HCT116 (cell line): ENCODE data around the gene SKI. TPM values are rescaled to one million over a fixed set of nuclear protein-coding genes. Genes with fewer than 3 reads are reported as not detected.

Experiments used
- ATAC-seq: fragments of 200-7000 bp; cut with Tn5 transposase; 2 replicates; pipeline ENCODE4 v1.9.1; 2020; ENCODE audit warnings: mild to moderate bottlenecking, moderate library complexity
- BruUV-seq: library from RNA; stranded (reverse); fragments of 400-500 nt; replicated peaks from 2 replicates; lab custom pipeline; 2021; lab: Mats Ljungman, UMichigan
- CTCF ChIA-PET: fragments of 300-600 bp; sonication (Branson Sonifier 250); formaldehyde crosslinking; loops from one replicate; lab custom pipeline; 2021; ENCODE audit warnings: antibody characterized with exemption; lab: Charles Lee
- POLR2A ChIA-PET: fragments of 300-600, 350-600 bp; sonication (Branson Sonifier 250); formaldehyde crosslinking; loops from one replicate; lab custom pipeline; 2021; ENCODE audit warnings: antibody characterized with exemption; lab: Charles Lee
- RAD21 ChIA-PET, 2 experiments: fragments of 300-600 bp; sonication (Branson Sonifier 250); formaldehyde crosslinking; loops; one replicate each; lab custom pipeline; 2023; ENCODE audit warnings: low total read pairs in 2 of 2; ENCODE audit not compliant: uncharacterized antibody in 2 of 2, unreplicated experiment in 2 of 2, low non-redundant PET in 1 of 2; lab: Charles Lee
- DNase-seq: peaks from one replicate; pipeline ENCODE4 v3.0.0-alpha.2; 2010; ENCODE audit warnings: low read depth, low spot score
- H2AFZ ChIP-seq: fragments of 200-600 bp; shearing (Covaris generic), sonication (generic); 2 replicates; pipeline ENCODE4 v1.6.1; 2017; ENCODE audit warnings: low read depth, mixed run types, mixed read lengths, antibody characterized with exemption, low read length; ENCODE audit not compliant: poor library complexity, severe bottlenecking
- H3K27ac ChIP-seq: 2 replicates; pipeline ENCODE4 v1.5.1; 2012; ENCODE audit warnings: low read depth, low read length
- H3K27me3 ChIP-seq: fragments of 200-600 bp; sonication (generic); 2 replicates; pipeline ENCODE4 v1.6.1; 2016; ENCODE audit warnings: mixed run types, low read length, mixed read lengths; ENCODE audit not compliant: insufficient read depth
- H3K36me3 ChIP-seq, 2 experiments: fragments of 200-500 bp in 1 of 2; fragments of 200-600 bp in 1 of 2; sonication (Bioruptor generic) in 1 of 2; sonication (generic) in 1 of 2; 2 replicates each; pipeline versions ENCODE4 v1.5.1 to v1.6.1; 2014 to 2016; ENCODE audit warnings: low read length in 2 of 2, inconsistent platforms in 1 of 2, mixed read lengths in 1 of 2, mixed run types in 1 of 2; ENCODE audit not compliant: insufficient read depth in 2 of 2, control insufficient read depth in 1 of 2
- H3K4me1 ChIP-seq, 2 experiments: fragments of 200-600 bp in 1 of 2; sonication (generic) in 1 of 2; 2 replicates each; pipeline versions ENCODE4 v1.5.1 to v1.6.1; 2012 to 2017; ENCODE audit warnings: low read length in 2 of 2, inconsistent platforms in 1 of 2, mild to moderate bottlenecking in 1 of 2, mixed read lengths in 1 of 2, mixed run types in 1 of 2, moderate library complexity in 1 of 2; ENCODE audit not compliant: insufficient read depth in 2 of 2, control insufficient read depth in 1 of 2
- H3K4me2 ChIP-seq: fragments of 200-600 bp; sonication (generic); 2 replicates; pipeline ENCODE4 v1.6.1; 2017; ENCODE audit warnings: mixed run types, low read length, mixed read lengths
- H3K4me3 ChIP-seq, 2 experiments: fragments of 200-600 bp in 1 of 2; sonication (generic) in 1 of 2; replicated peaks in 1 of 2; 2 replicates each; pipeline ENCODE4 v1.5.1; 2011 to 2016; ENCODE audit warnings: low read length in 2 of 2, control low read depth in 1 of 2, low read depth in 1 of 2, mild to moderate bottlenecking in 1 of 2, mixed read lengths in 1 of 2, mixed run types in 1 of 2
- H3K79me2 ChIP-seq: fragments of 200-600 bp; sonication (generic); 2 replicates; pipeline ENCODE4 v1.6.1; 2017; ENCODE audit warnings: mild to moderate bottlenecking, mixed run types, low read length, moderate library complexity, mixed read lengths; ENCODE audit not compliant: insufficient read depth
- H3K9ac ChIP-seq: fragments of 200-600 bp; sonication (generic); 2 replicates; pipeline ENCODE4 v1.6.1; 2016; ENCODE audit warnings: low read length, mixed read lengths
- H3K9me2 ChIP-seq: fragments of 200-600 bp; sonication (generic), shearing (Covaris generic); 2 replicates; pipeline ENCODE4 v1.6.1; 2017; ENCODE audit warnings: mixed run types, mild to moderate bottlenecking, moderate library complexity; ENCODE audit not compliant: insufficient read depth
- H3K9me3 ChIP-seq, 2 experiments: fragments of 200-500 bp in 1 of 2; fragments of 200-600 bp in 1 of 2; sonication (Bioruptor generic) in 1 of 2; sonication (generic) in 1 of 2; 2 replicates each; pipeline ENCODE4 v1.6.1; 2014 to 2017; ENCODE audit warnings: low read length in 2 of 2, mixed read lengths in 2 of 2, inconsistent platforms in 1 of 2, low read depth in 1 of 2, mild to moderate bottlenecking in 1 of 2, mixed run types in 1 of 2, moderate library complexity in 1 of 2; ENCODE audit not compliant: control insufficient read depth in 1 of 2, insufficient read depth in 1 of 2
- H4K20me1 ChIP-seq: fragments of 200-600 bp; sonication (generic), shearing (Covaris generic); 2 replicates; pipeline ENCODE4 v1.6.1; 2017; ENCODE audit warnings: mixed run types, mild to moderate bottlenecking, moderate library complexity; ENCODE audit not compliant: insufficient read depth
- CBX3 ChIP-seq: IDR thresholded peaks from 2 replicates; pipeline ENCODE4 v1.6.1; 2012; ENCODE audit warnings: low read depth
- FOSL1 ChIP-seq: IDR thresholded peaks from 2 replicates; pipeline ENCODE4 v1.6.1; 2012; ENCODE audit warnings: low read depth
- intact Hi-C: fragments of 100-400 bp; cut with micrococcal nuclease; formaldehyde crosslinking; loops from 2 replicates; pipeline ENCODE4 v1.10.0; 2022
- total RNA-seq: library from RNA; stranded (reverse); gene quantifications from one replicate; pipeline ENCODE4 v1.2.1, GENCODE V29; 2021; ENCODE audit not compliant: unreplicated experiment
- TF ChIP-seq, protein P1 (sequence below): IDR thresholded peaks from 2 replicates; pipeline ENCODE4 v1.6.1; 2012

The SKI gene
- total RNA-seq, 1 experiment from 2014 or later, result 56.2 TPM

DNA sequence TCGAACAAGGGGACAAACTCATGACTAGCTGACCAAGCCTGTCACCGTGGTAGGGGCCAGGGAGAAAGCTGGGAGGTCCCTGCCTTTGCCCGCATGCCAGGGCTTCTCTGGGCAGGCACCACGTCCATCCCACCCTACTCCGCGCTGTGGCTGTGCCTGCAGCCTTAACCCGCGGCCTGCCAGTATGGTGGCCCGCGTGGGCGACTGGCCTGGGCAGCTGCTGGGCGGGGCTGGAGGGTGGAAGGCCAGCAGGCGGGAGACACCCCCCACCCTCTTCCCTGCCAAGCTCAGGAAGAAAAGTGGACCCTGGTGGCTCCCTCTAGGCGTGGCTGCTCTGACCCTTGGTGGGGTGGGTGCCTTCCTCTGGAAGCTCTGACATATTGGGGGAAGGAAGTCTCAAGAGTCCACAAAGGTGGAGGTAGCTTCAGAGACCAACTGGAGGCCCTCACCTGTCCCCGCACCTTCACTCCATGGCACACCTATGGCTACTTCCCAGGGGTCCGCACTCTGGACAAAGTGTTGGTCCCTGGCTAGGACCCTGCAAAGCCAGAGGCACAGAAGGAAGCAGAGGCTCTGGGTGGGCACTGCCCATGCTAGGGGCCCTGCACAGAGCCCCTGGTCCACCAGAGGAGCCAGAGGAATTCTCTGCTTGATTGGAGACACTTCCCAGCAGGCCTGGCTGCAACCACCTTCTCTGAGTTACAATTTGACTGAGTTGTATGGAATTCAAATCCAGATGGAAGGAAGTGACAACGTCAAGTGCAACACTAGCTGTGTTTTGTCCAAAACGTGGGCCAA, 3.3 kb upstream of the SKI start (continued):
- no peak for TF ChIP-seq FOSL1
- TF ChIP-seq, protein P1, sequence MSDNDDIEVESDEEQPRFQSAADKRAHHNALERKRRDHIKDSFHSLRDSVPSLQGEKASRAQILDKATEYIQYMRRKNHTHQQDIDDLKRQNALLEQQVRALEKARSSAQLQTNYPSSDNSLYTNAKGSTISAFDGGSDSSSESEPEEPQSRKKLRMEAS, result no peak

GRCh38 chr1:2226525-2227345, 1.4 kb upstream of the SKI start:
- Histone ChIP-seq H3K9me2 (no peaks in the 10 kb centered on the region), H3K27me3 (no peaks in the 10 kb centered on the region), H4K20me1 (peaks cover 17% of the 10 kb centered on the region; the same call in 1 of the 2 replicates), H3K4me3 (peak overlapping the region; percentile 66 to 71), H3K4me1 (peaks cover 22 to 33% of the 10 kb centered on the region in 2 experiments), H3K9me3 (no peaks in the 10 kb centered on the region), H3K27ac (peak overlapping the region; percentile 98), H3K9ac (peak overlapping the region; percentile 91), H3K79me2 (peaks cover 31% of the 10 kb centered on the region), H3K4me2 (peak overlapping the region; percentile 85), H2AFZ (no peak overlapping the region), H3K36me3 (peaks cover 0 to 3% of the 10 kb centered on the region in 2 experiments; a peak in 1 of 4 replicates)
- ChIA-PET RAD21 (no interaction called here), POLR2A (no interaction called here), CTCF (no interaction called here)
- no TSS peak for BruUV-seq
- intact Hi-C loops, result no loop called here
- no peak for DNase-seq
- ATAC-seq, result peak; percentile 7
- no peak for TF ChIP-seq CBX3
